ENCODE results near the gene IPO13.

Gene IPO13

DNA sequence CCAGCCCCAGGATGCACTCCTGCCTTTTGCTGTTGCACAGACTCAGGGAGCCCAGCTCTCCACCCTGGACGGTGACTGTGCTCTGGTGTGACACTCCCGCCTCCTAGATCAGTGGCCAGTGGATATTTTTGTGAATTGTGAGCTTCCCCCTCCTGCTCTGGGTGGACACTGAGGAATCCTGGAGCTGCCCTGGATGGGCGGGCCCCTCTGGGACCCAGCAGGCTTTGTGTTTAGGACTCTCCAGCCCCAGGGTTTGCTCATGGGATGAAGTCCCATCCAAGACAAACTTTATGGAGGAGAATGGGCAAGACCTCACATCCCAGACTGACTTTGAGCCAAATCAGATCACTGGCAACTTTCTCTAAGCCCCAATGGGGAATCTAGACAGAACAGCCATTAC, 68.5 kb downstream of the IPO13 start:
- DNase-seq: no peak

DNA sequence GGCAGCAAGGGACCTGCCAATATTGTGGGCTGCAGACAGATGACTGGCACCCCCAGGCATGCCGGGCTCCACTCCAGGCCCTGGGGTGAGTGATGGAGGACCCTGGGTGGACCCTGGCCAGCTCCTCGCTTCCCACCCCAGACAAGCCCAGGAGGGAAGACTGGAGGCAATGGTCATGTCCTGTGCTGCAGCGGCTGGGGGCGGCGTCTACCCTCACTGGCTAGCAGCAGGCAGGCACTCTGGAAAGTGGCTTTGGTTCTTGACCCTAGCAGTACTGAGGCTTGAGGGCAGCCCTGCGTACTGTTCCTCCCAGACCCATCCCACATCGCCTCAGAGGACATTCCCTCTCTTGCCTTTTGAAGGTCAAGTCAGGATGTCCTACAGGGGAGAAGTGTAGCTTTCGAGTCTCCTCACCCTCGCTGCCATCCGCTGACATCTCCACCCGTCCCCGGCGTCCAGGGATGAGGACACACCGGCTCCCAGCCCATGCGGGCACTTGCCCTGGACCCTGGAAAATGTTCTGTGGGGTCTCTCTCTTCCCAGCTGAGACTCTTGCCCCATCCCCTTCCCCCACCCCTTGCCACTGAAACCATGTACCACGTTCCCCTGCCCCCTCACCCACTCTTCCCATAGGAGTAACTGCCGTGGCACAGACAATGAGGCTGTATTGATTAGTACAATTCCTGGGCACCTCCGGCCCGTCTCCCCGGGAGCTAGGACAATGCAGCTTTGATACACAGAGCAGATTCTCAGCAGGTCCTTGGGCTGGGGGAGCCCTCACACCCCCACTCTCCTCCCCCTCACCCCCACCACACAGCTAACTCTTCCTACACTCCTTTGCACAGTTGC, 69.5 kb downstream of the IPO13 start:
- DNase-seq: no peak

DNA sequence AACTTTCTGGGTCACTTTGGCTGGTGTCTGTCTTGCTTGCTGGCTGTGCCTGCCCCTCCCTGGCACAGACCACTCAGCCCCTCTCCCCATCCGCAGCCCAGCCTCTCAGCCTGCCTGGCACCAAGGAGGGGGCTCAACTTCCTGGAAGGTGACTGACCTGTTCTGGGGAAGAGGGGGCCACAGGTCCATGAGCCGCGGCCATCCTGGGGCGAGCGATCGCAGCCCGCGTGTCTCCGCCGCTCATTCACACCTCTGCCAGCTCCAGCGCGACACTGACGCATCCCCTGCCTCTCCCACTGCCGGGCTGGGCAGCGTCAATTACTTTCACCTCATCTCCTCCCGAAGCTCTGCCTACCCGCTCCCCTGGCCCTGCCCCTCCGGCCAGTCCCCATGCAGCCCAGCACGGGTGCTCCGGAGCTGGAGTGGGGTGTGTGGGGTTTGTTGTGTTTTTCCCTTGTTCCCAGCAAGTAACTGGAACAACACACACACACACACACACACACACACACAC, 70.2 kb downstream of the IPO13 start:
- DNase-seq: no peak
